Measurements from ENCODE around the gene S1PR2. TPM values are rescaled to one million over a fixed set of nuclear protein-coding genes. Genes with fewer than 3 reads are reported as not detected.

The S1PR2 gene
- total RNA-seq, 1 donor from 2014 or later = 2.5 TPM

GRCh38 chr19:10223488-10224213 lies 7.5 kb downstream of the S1PR2 start:
- TF ChIP-seq CTCF (conservative IDR thresholded peaks at IDR 0.05; ENCODE audit: low read depth, low read length) = no peak
- no peak for DNase-seq (ENCODE audit: low read depth)
- no peak overlapping the region for H3K4me3 ChIP-seq (ENCODE audit: low read depth, low read length)

GRCh38 chr19:10222201-10222890 lies 8.8 kb downstream of the S1PR2 start:
- no peak for DNase-seq (ENCODE audit: low read depth)
- TF ChIP-seq CTCF (conservative IDR thresholded peaks at IDR 0.05; ENCODE audit: low read depth, low read length) = no peak
- H3K4me3 ChIP-seq (ENCODE audit: low read depth, low read length) = no peak overlapping the region

GRCh38 chr19:10220695-10221094 lies 10.4 kb downstream of the S1PR2 start:
- no peak for TF ChIP-seq CTCF (conservative IDR thresholded peaks at IDR 0.05; ENCODE audit: low read depth, low read length)
- H3K4me3 ChIP-seq (ENCODE audit: low read depth, low read length) = no peak overlapping the region
- DNase-seq (ENCODE audit: low read depth) = no peak

- TF ChIP-seq CTCF (conservative IDR thresholded peaks at IDR 0.05; ENCODE audit: low read depth, low read length) = peak; percentile 40
- H3K4me3 ChIP-seq (ENCODE audit: low read depth, low read length) = no peak overlapping the region
- DNase-seq (ENCODE audit: low read depth) = no peak
Measured at GRCh38 chr19:10219678-10220077, 11.5 kb downstream of the S1PR2 start.

GRCh38 chr19:10217085-10217484 lies 14.0 kb downstream of the S1PR2 start:
- TF ChIP-seq CTCF (conservative IDR thresholded peaks at IDR 0.05; ENCODE audit: low read depth, low read length) = no peak
- H3K4me3 ChIP-seq (ENCODE audit: low read depth, low read length) = no peak overlapping the region
- no peak for DNase-seq (ENCODE audit: low read depth)

- no peak for TF ChIP-seq CTCF (conservative IDR thresholded peaks at IDR 0.05; ENCODE audit: low read depth, low read length)
- H3K4me3 ChIP-seq (ENCODE audit: low read depth, low read length) = no peak overlapping the region
- no peak for DNase-seq (ENCODE audit: low read depth)
Measured at GRCh38 chr19:10214784-10215183, 16.3 kb downstream of the S1PR2 start.
